Osteocyte (in vitro differentiated cells): ENCODE results near the gene NSMCE1. TPM values are rescaled to one million over a fixed set of nuclear protein-coding genes. Genes with fewer than 3 reads are reported as not detected.
A peak's percentile ranks its signal among the peaks of the same experiment; 100 is the strongest.
"Not testable (repeated sequence)": the region's sequence is repeated elsewhere in the genome, so short reads cannot be mapped to it uniquely, and the experiment has no call there.

Experiments used
- DNase-seq: peaks from one replicate; pipeline ENCODE4 v3.0.0; 2021; ENCODE audit warnings: mixed read lengths; ENCODE audit not compliant: unreplicated experiment; ENCODE audit errors: extremely low spot score
- H3K27ac Mint-ChIP-seq: one replicate; pipeline ENCODE4 v1.8.0; 2021; ENCODE audit warnings: mild to moderate bottlenecking, mixed read lengths; ENCODE audit not compliant: unreplicated experiment
- H3K27me3 Mint-ChIP-seq: one replicate; pipeline ENCODE4 v1.8.0; 2021; ENCODE audit warnings: mixed read lengths; ENCODE audit not compliant: unreplicated experiment
- H3K36me3 Mint-ChIP-seq: one replicate; pipeline ENCODE4 v1.8.0; 2021; ENCODE audit warnings: mixed read lengths; ENCODE audit not compliant: unreplicated experiment
- H3K4me1 Mint-ChIP-seq: one replicate; pipeline ENCODE4 v1.8.0; 2021; ENCODE audit warnings: mixed read lengths; ENCODE audit not compliant: unreplicated experiment
- H3K4me3 Mint-ChIP-seq: one replicate; pipeline ENCODE4 v1.8.0; 2021; ENCODE audit warnings: mild to moderate bottlenecking, moderate library complexity, mixed read lengths; ENCODE audit not compliant: unreplicated experiment
- H3K9me3 Mint-ChIP-seq: one replicate; pipeline ENCODE4 v1.8.0; 2021; ENCODE audit warnings: mixed read lengths; ENCODE audit not compliant: unreplicated experiment
- total RNA-seq: library from RNA; stranded (reverse); gene quantifications from 2 replicates; pipeline ENCODE4 v1.2.1, GENCODE V29; 2021
- TF ChIP-seq, protein P1 (sequence below): fragments of 200-600 bp; sonication (generic); IDR thresholded peaks from 2 replicates; pipeline ENCODE4 v1.5.0; 2021; ENCODE audit warnings: antibody characterized with exemption, mild to moderate bottlenecking, moderate library complexity

Gene NSMCE1
- total RNA-seq, 1 donor from 2014 or later: 28.3 TPM

DNA sequence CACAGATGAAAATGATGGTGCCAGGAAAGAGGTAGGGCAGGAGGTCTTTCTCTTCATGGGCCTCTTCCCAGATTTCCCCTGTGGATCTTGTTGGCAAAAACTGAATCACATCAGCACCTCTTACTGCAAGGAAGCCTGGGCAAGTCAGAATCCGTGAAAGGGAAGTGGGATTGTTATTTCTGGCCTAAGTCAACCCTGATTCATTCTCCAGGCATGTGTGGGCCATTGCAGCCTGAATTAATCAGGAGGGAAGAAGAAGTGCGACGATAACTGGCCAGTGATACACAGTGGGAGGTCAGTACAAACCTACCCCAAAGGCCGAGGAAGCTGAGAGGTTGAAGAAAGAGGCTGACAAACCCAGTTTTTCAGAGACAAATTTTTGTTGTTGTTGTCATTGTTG lies 17.9 kb upstream of the NSMCE1 start:
- Mint-ChIP-seq H3K27me3 (no peaks in the 10 kb centered on the region), H3K27ac (peak overlapping the region; percentile 89), H3K9me3 (no peaks in the 10 kb centered on the region), H3K36me3 (no peaks in the 10 kb centered on the region), H3K4me1 (peaks cover 30% of the 10 kb centered on the region), H3K4me3 (peak overlapping the region; percentile 10)
- TF ChIP-seq, protein P1, sequence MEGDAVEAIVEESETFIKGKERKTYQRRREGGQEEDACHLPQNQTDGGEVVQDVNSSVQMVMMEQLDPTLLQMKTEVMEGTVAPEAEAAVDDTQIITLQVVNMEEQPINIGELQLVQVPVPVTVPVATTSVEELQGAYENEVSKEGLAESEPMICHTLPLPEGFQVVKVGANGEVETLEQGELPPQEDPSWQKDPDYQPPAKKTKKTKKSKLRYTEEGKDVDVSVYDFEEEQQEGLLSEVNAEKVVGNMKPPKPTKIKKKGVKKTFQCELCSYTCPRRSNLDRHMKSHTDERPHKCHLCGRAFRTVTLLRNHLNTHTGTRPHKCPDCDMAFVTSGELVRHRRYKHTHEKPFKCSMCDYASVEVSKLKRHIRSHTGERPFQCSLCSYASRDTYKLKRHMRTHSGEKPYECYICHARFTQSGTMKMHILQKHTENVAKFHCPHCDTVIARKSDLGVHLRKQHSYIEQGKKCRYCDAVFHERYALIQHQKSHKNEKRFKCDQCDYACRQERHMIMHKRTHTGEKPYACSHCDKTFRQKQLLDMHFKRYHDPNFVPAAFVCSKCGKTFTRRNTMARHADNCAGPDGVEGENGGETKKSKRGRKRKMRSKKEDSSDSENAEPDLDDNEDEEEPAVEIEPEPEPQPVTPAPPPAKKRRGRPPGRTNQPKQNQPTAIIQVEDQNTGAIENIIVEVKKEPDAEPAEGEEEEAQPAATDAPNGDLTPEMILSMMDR: no peak
- DNase-seq: peak; percentile 75

DNA sequence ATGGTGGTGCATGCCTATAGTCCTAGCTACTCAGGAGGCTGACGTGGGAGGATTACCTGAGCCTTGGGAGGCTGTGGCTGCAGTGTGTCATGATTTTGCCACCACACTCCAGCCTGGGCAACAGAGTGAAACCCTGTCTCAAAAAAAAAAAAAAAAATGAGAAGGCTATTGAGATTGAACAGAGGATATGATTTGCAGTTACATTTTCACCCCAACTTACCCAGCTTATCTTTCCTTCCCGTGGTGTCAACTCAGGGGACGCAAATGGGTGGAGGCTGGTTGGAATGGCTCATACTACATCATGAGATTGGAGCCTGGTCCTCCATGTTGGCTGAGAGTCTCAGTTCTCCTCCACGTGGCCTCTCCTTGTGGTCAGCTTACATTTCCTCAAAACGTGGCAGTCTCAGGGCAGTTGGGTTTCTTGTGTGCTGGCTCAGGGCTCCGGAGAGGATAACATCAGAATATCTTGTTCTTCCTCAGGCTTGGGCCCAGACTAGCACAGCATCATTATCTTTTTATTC lies 17.2 kb upstream of the NSMCE1 start:
- H3K27me3 Mint-ChIP-seq: no peaks in the 10 kb centered on the region
- TF ChIP-seq, protein P1: no peak
- no peak for DNase-seq
- peaks cover 31% of the 10 kb centered on the region for H3K4me1 Mint-ChIP-seq
- peak overlapping the region; percentile 89 for H3K27ac Mint-ChIP-seq
- H3K4me3 Mint-ChIP-seq: no peak overlapping the region
- H3K36me3 Mint-ChIP-seq: no peaks in the 10 kb centered on the region
- H3K9me3 Mint-ChIP-seq: no peaks in the 10 kb centered on the region

DNA sequence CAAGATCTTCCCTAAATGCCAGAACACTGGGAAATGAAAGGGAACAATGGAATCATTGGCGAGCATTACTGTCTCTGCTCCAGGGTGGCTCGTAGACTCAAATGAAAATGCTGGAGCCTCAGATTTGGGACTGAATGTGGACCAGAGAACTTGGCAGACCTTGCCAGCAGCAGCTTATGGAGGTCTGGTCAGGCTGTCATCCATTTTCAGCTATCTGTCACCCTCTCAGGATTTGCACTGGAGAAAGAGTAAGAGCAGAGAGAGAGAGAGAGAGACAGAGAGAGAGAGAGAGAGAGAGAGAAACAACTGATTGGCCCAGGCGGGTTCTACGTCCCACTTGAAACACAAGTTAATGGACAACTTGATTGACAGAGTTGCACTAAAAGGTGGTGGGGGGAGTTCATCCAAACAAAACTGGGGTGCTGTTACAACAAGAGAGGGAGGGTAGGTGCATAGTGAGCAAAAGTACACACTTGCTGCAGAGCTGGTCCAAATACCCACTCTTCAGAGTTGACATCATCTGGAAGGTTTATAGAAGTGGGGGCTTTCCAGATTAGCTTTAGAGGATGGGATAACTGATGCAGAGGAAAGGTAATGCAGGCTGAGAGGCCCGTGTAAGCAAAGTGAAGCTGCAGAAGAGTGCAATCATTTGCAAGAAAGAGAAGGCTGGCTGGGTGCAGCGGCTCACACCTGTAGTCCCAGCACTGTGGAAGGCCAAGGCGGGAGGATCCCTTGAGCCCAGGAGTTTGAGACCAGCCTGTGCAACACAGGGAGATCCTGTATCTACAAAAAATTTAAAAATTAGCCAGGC lies 16.5 kb upstream of the NSMCE1 start:
- no peaks in the 10 kb centered on the region for H3K36me3 Mint-ChIP-seq
- TF ChIP-seq, protein P1: no peak
- DNase-seq: peak; percentile 57
- H3K9me3 Mint-ChIP-seq: no peaks in the 10 kb centered on the region
- H3K27ac Mint-ChIP-seq: no peak overlapping the region
- H3K4me1 Mint-ChIP-seq: peaks cover 31% of the 10 kb centered on the region
- no peak overlapping the region for H3K4me3 Mint-ChIP-seq
- no peaks in the 10 kb centered on the region for H3K27me3 Mint-ChIP-seq

DNA sequence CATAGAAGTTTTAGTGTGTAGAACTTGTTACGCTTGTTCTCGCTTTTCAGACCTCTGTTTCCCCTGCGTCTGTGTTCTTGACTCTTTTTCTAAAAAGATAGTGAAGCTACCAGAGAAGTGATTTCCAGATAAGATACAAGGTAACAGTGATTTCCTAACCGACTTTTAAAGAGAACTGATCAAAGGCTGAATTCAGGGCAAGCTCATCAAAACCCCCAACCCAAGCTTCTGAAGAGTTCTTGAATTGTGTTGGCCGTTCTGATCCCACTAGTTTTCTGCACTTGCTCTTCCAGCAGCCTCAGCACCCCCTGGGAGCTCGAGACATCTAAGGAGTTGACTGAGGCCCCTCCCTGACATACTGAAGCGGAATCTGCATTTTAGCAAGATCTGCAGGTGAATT lies 12.7 kb upstream of the NSMCE1 start:
- TF ChIP-seq, protein P1: no peak
- Mint-ChIP-seq H3K27me3 (no peaks in the 10 kb centered on the region), H3K4me3 (no peak overlapping the region), H3K27ac (no peak overlapping the region), H3K9me3 (no peaks in the 10 kb centered on the region), H3K36me3 (no peaks in the 10 kb centered on the region), H3K4me1 (peaks cover 18% of the 10 kb centered on the region)
- DNase-seq: no peak

DNA sequence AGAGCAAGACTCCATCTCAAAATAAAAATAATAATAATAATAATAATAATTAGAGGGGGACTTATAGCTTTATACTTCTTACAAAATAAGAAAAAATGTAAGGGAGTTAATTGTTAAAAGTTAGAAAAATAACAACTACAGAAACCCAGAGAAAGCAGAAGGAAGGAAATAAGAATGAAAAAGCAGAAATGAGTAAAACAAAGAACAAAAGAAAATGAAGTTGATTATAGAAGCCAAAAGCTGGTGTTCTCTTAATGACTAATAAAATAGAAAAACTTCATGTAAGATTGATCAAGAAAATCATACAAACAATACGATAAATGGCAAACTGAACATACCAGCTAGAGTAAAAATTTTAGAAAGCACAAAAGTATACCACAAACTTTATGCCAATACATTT lies 6.8 kb upstream of the NSMCE1 start:
- H3K9me3 Mint-ChIP-seq: no peaks in the 10 kb centered on the region
- no peaks in the 10 kb centered on the region for H3K27me3 Mint-ChIP-seq
- TF ChIP-seq, protein P1: no peak
- no peak overlapping the region for H3K27ac Mint-ChIP-seq
- H3K4me3 Mint-ChIP-seq: no peak overlapping the region
- no peak for DNase-seq
- H3K4me1 Mint-ChIP-seq: peaks cover 5% of the 10 kb centered on the region
- no peaks in the 10 kb centered on the region for H3K36me3 Mint-ChIP-seq

DNA sequence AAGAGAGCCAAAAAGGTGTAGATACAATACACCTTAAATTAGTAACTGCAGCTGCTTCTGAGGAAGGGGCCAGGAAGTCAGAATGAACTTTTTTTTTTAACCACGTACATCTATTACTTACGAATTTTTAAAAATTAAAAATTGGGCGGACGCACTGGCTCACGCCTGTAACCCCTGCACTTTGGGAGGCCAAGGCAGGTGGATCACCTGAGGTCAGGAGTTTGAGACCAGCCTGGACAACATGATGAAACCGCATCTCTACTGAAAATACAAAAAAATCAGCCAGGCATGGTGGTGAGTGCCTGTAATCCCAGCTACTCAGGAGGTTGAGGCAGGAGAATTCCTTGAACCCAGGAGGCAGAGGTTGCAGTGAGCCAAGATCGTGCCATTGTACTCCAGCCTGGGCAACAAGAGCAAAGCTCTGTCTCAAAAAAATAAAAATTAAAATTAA lies 5.9 kb upstream of the NSMCE1 start:
- not testable (repeated sequence) for H3K9me3 Mint-ChIP-seq, H3K4me1 Mint-ChIP-seq, H3K27me3 Mint-ChIP-seq, H3K36me3 Mint-ChIP-seq, H3K4me3 Mint-ChIP-seq, H3K27ac Mint-ChIP-seq
- peak; percentile 44 for DNase-seq
